HG03066 (cell line): ENCODE measurements around the gene SATB2.
A peak's percentile ranks its signal among the peaks of the same experiment; 100 is the strongest.

Experiments used
- ATAC-seq: cut with Tn5 transposase; IDR thresholded peaks from one replicate; pipeline ENCODE4 v1.9.1; 2021; ENCODE audit warnings: low read depth; ENCODE audit not compliant: unreplicated experiment

SATB2 gene

GRCh38 chr2:199466692-199467065, 8.9 kb upstream of the SATB2 start:
- no peak for ATAC-seq

GRCh38 chr2:199465988-199466691, 8.4 kb upstream of the SATB2 start:
- ATAC-seq = no peak

GRCh38 chr2:199465390-199465789, 7.7 kb upstream of the SATB2 start:
- no peak for ATAC-seq

- no peak for ATAC-seq
These were observed 7.0 kb upstream of the SATB2 start for GRCh38 chr2:199464606-199465352.

GRCh38 chr2:199463708-199464605, 6.2 kb upstream of the SATB2 start:
- ATAC-seq = no peak

- ATAC-seq = no peak
These were observed 5.4 kb upstream of the SATB2 start for GRCh38 chr2:199462956-199463692.

GRCh38 chr2:199462347-199462955, 4.7 kb upstream of the SATB2 start:
- ATAC-seq = no peak

- ATAC-seq = no peak
These were observed 4.1 kb upstream of the SATB2 start for GRCh38 chr2:199461711-199462346.

- ATAC-seq = no peak
These were observed 3.3 kb upstream of the SATB2 start for GRCh38 chr2:199460846-199461710.

GRCh38 chr2:199460101-199460671, 2.4 kb upstream of the SATB2 start:
- ATAC-seq = no peak

- ATAC-seq = peak; percentile 41
These were observed 1.8 kb upstream of the SATB2 start for GRCh38 chr2:199459286-199460100.

- ATAC-seq = peak; percentile 42
These were observed 1.1 kb upstream of the SATB2 start for GRCh38 chr2:199458806-199459285.

- peak; percentile 19 for ATAC-seq
These were observed 468 bp upstream of the SATB2 start for GRCh38 chr2:199458009-199458805.

GRCh38 chr2:199456383-199457146, 1.2 kb downstream of the SATB2 start:
- ATAC-seq = no peak

- ATAC-seq = no peak
These were observed 2.0 kb downstream of the SATB2 start for GRCh38 chr2:199455545-199456382.
